Nephron (organoid): ENCODE results near the gene SPTBN1.
A peak's percentile ranks its signal among the peaks of the same experiment; 100 is the strongest.

Experiments
- H3K27ac Mint-ChIP-seq, 3 experiments: 2 replicates each; pipeline ENCODE4 v1.8.0; 2020; ENCODE audit warnings: mixed read lengths in 3 of 3, mild to moderate bottlenecking in 2 of 3, moderate library complexity in 1 of 3
- H3K27me3 Mint-ChIP-seq: 2 replicates; pipeline ENCODE4 v1.8.0; 2021; ENCODE audit warnings: low read depth, mild to moderate bottlenecking, moderate library complexity, mixed read lengths
- H3K36me3 Mint-ChIP-seq: 2 replicates; pipeline ENCODE4 v1.8.0; 2020; ENCODE audit warnings: low read depth, mixed read lengths
- H3K4me1 Mint-ChIP-seq: 2 replicates; pipeline ENCODE4 v1.8.0; 2020; ENCODE audit warnings: mixed read lengths
- H3K4me3 Mint-ChIP-seq, 3 experiments: 2 replicates each; pipeline ENCODE4 v1.8.0; 2020; ENCODE audit warnings: mild to moderate bottlenecking in 3 of 3, mixed read lengths in 3 of 3, moderate library complexity in 2 of 3
- H3K9me3 Mint-ChIP-seq: 2 replicates; pipeline ENCODE4 v1.8.0; 2020; ENCODE audit warnings: mixed read lengths
- TF ChIP-seq, protein P1 (sequence below), 3 experiments: fragments of 200-600 bp; sonication (generic); IDR thresholded peaks; one replicate each; pipeline ENCODE4 v1.5.0; 2021; ENCODE audit warnings: antibody characterized with exemption in 3 of 3; ENCODE audit not compliant: unreplicated experiment in 3 of 3

Gene SPTBN1

DNA sequence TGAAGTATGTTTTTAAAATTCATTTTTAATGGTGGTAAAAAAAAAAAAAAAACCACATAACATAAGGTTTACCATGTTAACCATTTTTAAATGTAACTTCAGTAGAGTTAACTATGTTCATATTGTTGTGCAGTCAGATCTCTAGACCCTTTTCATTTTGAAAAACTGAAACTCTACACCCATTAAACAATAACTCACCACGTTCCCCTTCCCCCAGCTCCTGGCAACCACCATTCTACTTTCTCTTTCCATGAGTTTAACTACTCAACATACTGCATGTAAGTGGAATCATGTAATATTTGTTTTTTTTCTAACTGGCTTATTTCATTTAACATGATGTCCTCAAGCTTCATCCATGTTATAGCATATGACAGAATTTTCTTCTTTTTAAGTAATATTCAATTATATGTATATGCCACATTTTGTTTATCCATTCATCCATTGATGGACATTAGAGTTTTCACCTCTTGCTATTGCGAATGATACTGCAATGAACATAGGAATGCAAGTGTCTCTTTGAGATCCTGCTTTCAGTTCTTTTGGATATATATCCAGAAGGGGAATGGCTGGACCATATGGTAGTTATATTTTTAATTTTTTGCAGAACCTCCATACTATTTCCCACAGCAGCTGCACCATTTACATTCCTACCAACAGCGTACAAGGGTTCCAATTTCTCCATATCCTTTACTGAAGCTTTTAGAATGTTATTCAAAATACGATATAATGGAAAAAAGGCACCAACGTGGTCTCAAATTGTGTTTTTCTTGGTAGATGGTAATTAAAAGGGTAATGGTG lies 91.0 kb downstream of the SPTBN1 start:
- peak overlapping the region; percentile 44 to 74 (median 52) for H3K27ac Mint-ChIP-seq
- H3K4me3 Mint-ChIP-seq, result no peak overlapping the region
- TF ChIP-seq, protein P1, sequence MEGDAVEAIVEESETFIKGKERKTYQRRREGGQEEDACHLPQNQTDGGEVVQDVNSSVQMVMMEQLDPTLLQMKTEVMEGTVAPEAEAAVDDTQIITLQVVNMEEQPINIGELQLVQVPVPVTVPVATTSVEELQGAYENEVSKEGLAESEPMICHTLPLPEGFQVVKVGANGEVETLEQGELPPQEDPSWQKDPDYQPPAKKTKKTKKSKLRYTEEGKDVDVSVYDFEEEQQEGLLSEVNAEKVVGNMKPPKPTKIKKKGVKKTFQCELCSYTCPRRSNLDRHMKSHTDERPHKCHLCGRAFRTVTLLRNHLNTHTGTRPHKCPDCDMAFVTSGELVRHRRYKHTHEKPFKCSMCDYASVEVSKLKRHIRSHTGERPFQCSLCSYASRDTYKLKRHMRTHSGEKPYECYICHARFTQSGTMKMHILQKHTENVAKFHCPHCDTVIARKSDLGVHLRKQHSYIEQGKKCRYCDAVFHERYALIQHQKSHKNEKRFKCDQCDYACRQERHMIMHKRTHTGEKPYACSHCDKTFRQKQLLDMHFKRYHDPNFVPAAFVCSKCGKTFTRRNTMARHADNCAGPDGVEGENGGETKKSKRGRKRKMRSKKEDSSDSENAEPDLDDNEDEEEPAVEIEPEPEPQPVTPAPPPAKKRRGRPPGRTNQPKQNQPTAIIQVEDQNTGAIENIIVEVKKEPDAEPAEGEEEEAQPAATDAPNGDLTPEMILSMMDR (IDR thresholded peaks at IDR 0.05; ENCODE audit: unreplicated experiment in 3 of 3), result no peak
- H3K27me3 Mint-ChIP-seq, result no peaks in the 10 kb centered on the region
- H3K36me3 Mint-ChIP-seq, result no peaks in the 10 kb centered on the region
- no peaks in the 10 kb centered on the region for H3K9me3 Mint-ChIP-seq
- peaks cover 51% of the 10 kb centered on the region for H3K4me1 Mint-ChIP-seq

DNA sequence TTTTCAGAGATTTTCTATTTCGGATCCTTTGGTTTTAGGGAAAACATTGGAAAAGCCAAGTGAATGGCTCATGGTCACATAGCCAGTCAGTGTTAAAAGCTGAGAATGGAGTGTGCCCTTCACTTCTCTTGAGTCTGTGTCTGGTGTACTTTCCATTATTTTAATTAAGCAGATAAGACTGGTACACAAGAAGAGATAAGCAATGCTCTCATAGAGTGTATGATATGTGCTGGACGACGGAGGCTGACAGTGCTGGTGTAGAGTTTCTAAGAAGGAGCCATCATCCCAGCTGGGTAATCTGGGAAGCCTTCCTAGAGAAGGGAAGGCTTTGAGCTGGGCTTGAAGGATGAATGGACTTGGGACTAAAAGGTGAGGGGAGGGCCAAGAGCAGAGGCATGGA lies 93.3 kb downstream of the SPTBN1 start:
- peak overlapping the region in 1 of 3 experiments; percentile 29 for H3K27ac Mint-ChIP-seq
- TF ChIP-seq, protein P1 (IDR thresholded peaks at IDR 0.05; ENCODE audit: unreplicated experiment in 3 of 3), result no peak
- H3K4me1 Mint-ChIP-seq, result peaks cover 29% of the 10 kb centered on the region
- no peaks in the 10 kb centered on the region for H3K27me3 Mint-ChIP-seq
- no peaks in the 10 kb centered on the region for H3K36me3 Mint-ChIP-seq
- H3K4me3 Mint-ChIP-seq, result no peak overlapping the region
- no peaks in the 10 kb centered on the region for H3K9me3 Mint-ChIP-seq

DNA sequence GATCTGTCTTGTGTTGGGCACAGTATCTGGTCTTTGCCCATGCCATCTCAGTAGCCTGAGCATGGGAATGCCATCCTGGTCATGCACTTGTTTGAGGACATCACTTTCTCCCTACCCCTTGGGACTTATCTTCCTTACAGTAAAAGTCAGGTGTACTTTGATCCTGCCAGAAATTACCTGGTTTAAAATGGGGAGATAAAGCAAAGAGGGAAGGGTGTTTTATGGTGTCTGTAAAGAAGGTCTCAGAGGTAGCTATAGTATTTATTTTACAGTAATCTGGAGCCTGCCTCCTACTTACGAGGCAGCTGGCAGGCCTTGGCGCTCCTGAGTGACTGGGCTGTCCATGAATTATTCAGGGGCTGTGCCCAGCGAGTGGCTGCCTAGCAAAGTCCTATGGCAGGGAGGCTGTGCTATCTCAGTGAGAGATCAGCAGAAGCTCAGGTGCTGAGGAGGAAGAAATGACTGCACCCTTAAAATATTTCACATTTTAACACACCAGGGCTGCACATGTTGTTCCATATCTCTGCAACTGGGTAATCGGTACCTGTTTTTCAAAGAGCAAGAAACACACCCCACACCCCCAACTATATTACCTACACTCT lies 93.9 kb downstream of the SPTBN1 start:
- H3K27me3 Mint-ChIP-seq, result no peaks in the 10 kb centered on the region
- H3K27ac Mint-ChIP-seq, result peak overlapping the region; percentile 4 to 30 (median 29)
- no peak overlapping the region for H3K4me3 Mint-ChIP-seq
- H3K36me3 Mint-ChIP-seq, result no peaks in the 10 kb centered on the region
- H3K9me3 Mint-ChIP-seq, result no peaks in the 10 kb centered on the region
- TF ChIP-seq, protein P1 (IDR thresholded peaks at IDR 0.05; ENCODE audit: unreplicated experiment in 3 of 3), result no peak
- peaks cover 30% of the 10 kb centered on the region for H3K4me1 Mint-ChIP-seq

DNA sequence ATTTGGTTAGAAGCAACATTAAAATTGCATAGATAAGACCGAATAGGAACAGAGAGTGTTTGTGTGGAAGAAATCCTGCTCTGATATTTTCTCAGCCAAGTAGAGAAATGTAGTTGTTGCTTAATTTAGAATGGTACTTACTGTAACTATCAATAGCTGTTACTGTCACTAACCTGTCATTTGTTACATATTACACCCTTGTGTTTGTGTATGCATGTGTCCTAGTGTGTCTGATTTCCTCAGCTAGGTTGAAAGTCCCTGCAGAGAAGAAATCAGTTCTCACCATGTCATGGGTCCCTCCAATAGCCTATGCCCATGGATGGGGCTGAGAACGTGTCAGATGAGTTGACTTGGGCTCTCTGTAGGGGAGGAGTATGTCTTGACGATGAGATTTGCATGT lies 94.4 kb downstream of the SPTBN1 start:
- peaks cover under 1% of the 10 kb centered on the region for H3K27me3 Mint-ChIP-seq
- H3K9me3 Mint-ChIP-seq, result no peaks in the 10 kb centered on the region
- peak overlapping the region in 1 of 3 experiments; percentile 4 for H3K27ac Mint-ChIP-seq
- no peaks in the 10 kb centered on the region for H3K36me3 Mint-ChIP-seq
- TF ChIP-seq, protein P1 (IDR thresholded peaks at IDR 0.05; ENCODE audit: unreplicated experiment in 3 of 3), result no peak
- H3K4me3 Mint-ChIP-seq, result no peak overlapping the region
- peaks cover 35% of the 10 kb centered on the region for H3K4me1 Mint-ChIP-seq

DNA sequence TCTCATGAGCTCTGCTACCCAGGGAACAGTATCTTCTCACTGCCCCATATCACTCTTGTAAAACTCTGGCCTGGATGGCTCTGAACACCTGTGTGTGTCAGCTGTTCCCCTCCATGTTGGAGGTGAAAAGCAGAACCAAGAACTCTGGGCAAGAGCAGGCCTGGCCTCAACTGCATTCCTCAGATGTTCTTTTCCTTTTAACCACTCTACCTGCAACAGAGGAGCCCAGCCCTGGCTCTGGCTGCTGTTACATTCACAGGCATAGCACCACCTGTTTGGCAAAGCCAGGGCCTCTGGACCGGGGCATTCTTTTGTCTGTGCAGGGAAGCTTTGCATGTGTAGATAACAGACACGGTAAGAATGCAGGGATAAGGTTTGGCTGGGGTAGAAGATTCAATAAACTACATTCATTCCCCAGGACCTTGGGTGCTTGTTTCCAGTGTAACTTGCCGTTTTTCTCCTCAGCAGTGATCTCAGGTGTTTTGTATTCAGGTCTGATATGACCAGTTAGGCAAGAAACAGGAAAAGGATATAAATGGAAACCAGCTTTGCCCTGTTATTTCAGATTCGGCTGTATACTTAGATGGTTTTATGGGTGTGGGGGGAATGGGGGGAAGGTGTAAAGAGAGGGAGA lies 95.1 kb downstream of the SPTBN1 start:
- TF ChIP-seq, protein P1 (IDR thresholded peaks at IDR 0.05; ENCODE audit: unreplicated experiment in 3 of 3), result no peak
- Mint-ChIP-seq H3K4me1 (peaks cover 38% of the 10 kb centered on the region), H3K27me3 (peaks cover 4% of the 10 kb centered on the region), H3K27ac (peak overlapping the region; percentile 37 to 57 (median 45)), H3K36me3 (no peaks in the 10 kb centered on the region), H3K9me3 (no peaks in the 10 kb centered on the region), H3K4me3 (no peak overlapping the region)
